H1 (cell line): ENCODE measurements around the gene KLHL8.

Source experiments
- CTCF ChIP-seq, 3 experiments: IDR thresholded peaks; 1 replicate in 2 of 3; 2 replicates in 1 of 3; pipeline versions ENCODE4 v1.5.1 to v1.6.1; 2011; ENCODE audit warnings: low read length in 3 of 3, mild to moderate bottlenecking in 3 of 3, inconsistent platforms in 2 of 3, low read depth in 1 of 3, moderate library complexity in 1 of 3; ENCODE audit not compliant: insufficient read depth in 1 of 3; ENCODE audit errors: control extremely low read depth in 1 of 3
- EGR1 ChIP-seq: IDR thresholded peaks from 2 replicates; pipeline ENCODE4 v1.6.1; 2011; ENCODE audit warnings: low read depth, low read length, borderline replicate concordance
- EP300 ChIP-seq, 2 experiments: IDR thresholded peaks; 1 replicate in 1 of 2; 2 replicates in 1 of 2; pipeline ENCODE4 v1.6.1; 2011 to 2012; ENCODE audit warnings: low read depth in 2 of 2, low read length in 2 of 2, mild to moderate bottlenecking in 2 of 2, borderline replicate concordance in 1 of 2, inconsistent platforms in 1 of 2, moderate library complexity in 1 of 2
- EZH2 ChIP-seq: fragments of 200-600 bp; sonication (generic); IDR thresholded peaks from 2 replicates; pipeline ENCODE4 v1.7.1; 2012; ENCODE audit warnings: low read depth, mild to moderate bottlenecking, moderate library complexity, low read length, inconsistent platforms; ENCODE audit not compliant: severe bottlenecking
- FOSL1 ChIP-seq: IDR thresholded peaks from 2 replicates; pipeline ENCODE4 v1.6.1; 2011; ENCODE audit warnings: mild to moderate bottlenecking, low read depth, low read length, moderate library complexity; ENCODE audit not compliant: insufficient read depth
- GABPA ChIP-seq: IDR thresholded peaks from 2 replicates; pipeline ENCODE4 v1.6.1; 2011; ENCODE audit warnings: mild to moderate bottlenecking, low read length, moderate library complexity, borderline replicate concordance; ENCODE audit not compliant: insufficient read depth
- POLR2A ChIP-seq, 2 experiments: IDR thresholded peaks; 1 replicate in 1 of 2; 2 replicates in 1 of 2; pipeline ENCODE4 v1.6.1; 2011; ENCODE audit warnings: low read depth in 2 of 2, low read length in 2 of 2, mild to moderate bottlenecking in 2 of 2; ENCODE audit errors: control extremely low read depth in 1 of 2
- RAD21 ChIP-seq, 2 experiments: IDR thresholded peaks in 1 of 2; conservative IDR thresholded peaks in 1 of 2; 2 replicates each; pipeline ENCODE4 v1.6.1; 2011; ENCODE audit warnings: low read depth in 2 of 2, low read length in 2 of 2, improper control_type of control experiment in 1 of 2, inconsistent platforms in 1 of 2, mild to moderate bottlenecking in 1 of 2, moderate library complexity in 1 of 2
- SP2 ChIP-seq: IDR thresholded peaks from 2 replicates; pipeline ENCODE4 v1.6.1; 2012; ENCODE audit warnings: mild to moderate bottlenecking, low read length, inconsistent platforms
- YY1 ChIP-seq: IDR thresholded peaks from 2 replicates; pipeline ENCODE4 v1.6.1; 2011; ENCODE audit warnings: low read depth, mild to moderate bottlenecking, low read length

GRCh38 chr4:87116231-87116630 lies 104.2 kb downstream of the KLHL8 start:
- TF ChIP-seq CTCF (IDR thresholded peaks at IDR 0.05; ENCODE audit: control extremely low read depth in 1 of 3, insufficient read depth in 1 of 3, low read depth in 1 of 3, low read length in 3 of 3) (no peak), SP2 (no peak), RAD21 (IDR thresholded peaks at IDR 0.05 in 1 of 2, conservative IDR thresholded peaks at IDR 0.05 in 1 of 2; ENCODE audit: low read depth in 2 of 2, low read length in 2 of 2) (no peak), GABPA (no peak), FOSL1 (no peak), EP300 (IDR thresholded peaks at IDR 0.05; ENCODE audit: borderline replicate concordance in 1 of 2, low read depth in 2 of 2, low read length in 2 of 2) (no peak), POLR2A (IDR thresholded peaks at IDR 0.05; ENCODE audit: control extremely low read depth in 1 of 2, low read depth in 2 of 2, low read length in 2 of 2) (no peak), EGR1 (no peak), YY1 (no peak), EZH2 (no peak)
